ENCODE results near the gene CHRNG.

- TF ChIP-seq ZBTB20 (tag by site-specific recombination; IDR thresholded peaks at IDR 0.05) (no peak), GLIS2 (tag by site-specific recombination; IDR thresholded peaks at IDR 0.05) (no peak), ZNF521 (tag by site-specific recombination; IDR thresholded peaks at IDR 0.05) (no peak), PRDM10 (tag by site-specific recombination; IDR thresholded peaks at IDR 0.05) (no peak), TSHZ1 (tag by site-specific recombination; IDR thresholded peaks at IDR 0.05; ENCODE audit: borderline replicate concordance) (no peak), CTCF (tag by site-specific recombination; IDR thresholded peaks at IDR 0.05) (no peak), ZBTB21 (tag by site-specific recombination; IDR thresholded peaks at IDR 0.05) (no peak), ZNF266 (tag by site-specific recombination; IDR thresholded peaks at IDR 0.05; ENCODE audit: low read depth) (no peak), ZNF449 (tag by site-specific recombination; IDR thresholded peaks at IDR 0.05) (no peak), PBX3 (CRISPR knock-in tag; IDR thresholded peaks at IDR 0.05) (no peak), YY1 (tag by site-specific recombination; IDR thresholded peaks at IDR 0.05) (no peak)
Measured at GRCh38 chr2:232516551-232516950, 22.9 kb upstream of the CHRNG start.
